Rectal smooth muscle tissue (tissue), 1 donor: ENCODE measurements around the gene NDUFS2.

Source experiments
- H3K27ac ChIP-seq: one replicate; pipeline ENCODE4 v1.7.0; 2013; ENCODE audit warnings: low read depth, low read length, inconsistent platforms
- H3K27me3 ChIP-seq: one replicate; pipeline ENCODE4 v1.7.0; 2013; ENCODE audit warnings: low read length; ENCODE audit not compliant: control insufficient read depth, insufficient read depth
- H3K36me3 ChIP-seq: one replicate; pipeline ENCODE4 v1.7.0; 2013; ENCODE audit warnings: low read length; ENCODE audit not compliant: control insufficient read depth, insufficient read depth
- H3K4me1 ChIP-seq: one replicate; pipeline ENCODE4 v1.7.0; 2013; ENCODE audit warnings: low read length; ENCODE audit not compliant: control insufficient read depth, insufficient read depth
- H3K4me3 ChIP-seq: one replicate; pipeline ENCODE4 v1.7.0; 2013; ENCODE audit warnings: low read length
- H3K9ac ChIP-seq: one replicate; pipeline ENCODE4 v1.7.0; 2013; ENCODE audit warnings: low read length

Gene NDUFS2

DNA sequence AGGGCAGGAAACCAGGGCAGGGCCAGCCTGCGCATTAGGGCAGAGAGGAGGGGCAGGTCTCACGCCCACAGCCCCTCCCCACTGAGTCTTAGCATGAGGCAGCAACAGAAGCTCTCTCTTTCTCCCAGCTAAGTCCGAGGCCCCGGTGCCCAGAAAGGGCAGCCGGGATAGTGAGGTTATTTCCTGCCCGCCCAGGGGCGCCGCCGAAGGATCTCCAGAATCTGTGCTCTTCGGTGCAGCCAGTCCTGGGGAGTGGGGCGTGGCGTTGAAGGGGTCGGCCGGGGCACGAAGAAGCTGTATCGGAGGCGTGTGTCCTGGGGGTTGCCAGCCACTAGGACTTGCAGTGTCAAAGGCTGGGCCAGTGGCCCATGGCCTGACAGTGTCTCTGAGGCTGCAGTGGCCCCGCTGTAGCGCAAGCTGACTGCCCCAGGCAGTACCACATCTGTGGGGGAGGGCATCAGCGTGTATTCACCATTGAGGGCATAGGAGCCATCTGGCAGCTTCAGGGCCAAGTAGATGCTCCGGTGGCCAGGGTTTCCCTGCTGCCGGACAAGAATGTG lies 11.1 kb upstream of the NDUFS2 start:
- no peak overlapping the region for H3K9ac ChIP-seq

GRCh38 chr1:161191971-161192370 lies 10.2 kb upstream of the NDUFS2 start:
- Histone ChIP-seq H3K4me3 (no peak overlapping the region), H3K36me3 (no peaks in the 10 kb centered on the region), H3K27me3 (no peaks in the 10 kb centered on the region), H3K27ac (no peak overlapping the region), H3K4me1 (peaks cover 4% of the 10 kb centered on the region), H3K9ac (no peak overlapping the region)

More for the DNA sequence above, 11.1 kb upstream of the NDUFS2 start:
- H3K27me3 ChIP-seq: no peaks in the 10 kb centered on the region
- no peaks in the 10 kb centered on the region for H3K36me3 ChIP-seq
- no peak overlapping the region for H3K4me3 ChIP-seq
- no peak overlapping the region for H3K27ac ChIP-seq
- no peaks in the 10 kb centered on the region for H3K4me1 ChIP-seq

DNA sequence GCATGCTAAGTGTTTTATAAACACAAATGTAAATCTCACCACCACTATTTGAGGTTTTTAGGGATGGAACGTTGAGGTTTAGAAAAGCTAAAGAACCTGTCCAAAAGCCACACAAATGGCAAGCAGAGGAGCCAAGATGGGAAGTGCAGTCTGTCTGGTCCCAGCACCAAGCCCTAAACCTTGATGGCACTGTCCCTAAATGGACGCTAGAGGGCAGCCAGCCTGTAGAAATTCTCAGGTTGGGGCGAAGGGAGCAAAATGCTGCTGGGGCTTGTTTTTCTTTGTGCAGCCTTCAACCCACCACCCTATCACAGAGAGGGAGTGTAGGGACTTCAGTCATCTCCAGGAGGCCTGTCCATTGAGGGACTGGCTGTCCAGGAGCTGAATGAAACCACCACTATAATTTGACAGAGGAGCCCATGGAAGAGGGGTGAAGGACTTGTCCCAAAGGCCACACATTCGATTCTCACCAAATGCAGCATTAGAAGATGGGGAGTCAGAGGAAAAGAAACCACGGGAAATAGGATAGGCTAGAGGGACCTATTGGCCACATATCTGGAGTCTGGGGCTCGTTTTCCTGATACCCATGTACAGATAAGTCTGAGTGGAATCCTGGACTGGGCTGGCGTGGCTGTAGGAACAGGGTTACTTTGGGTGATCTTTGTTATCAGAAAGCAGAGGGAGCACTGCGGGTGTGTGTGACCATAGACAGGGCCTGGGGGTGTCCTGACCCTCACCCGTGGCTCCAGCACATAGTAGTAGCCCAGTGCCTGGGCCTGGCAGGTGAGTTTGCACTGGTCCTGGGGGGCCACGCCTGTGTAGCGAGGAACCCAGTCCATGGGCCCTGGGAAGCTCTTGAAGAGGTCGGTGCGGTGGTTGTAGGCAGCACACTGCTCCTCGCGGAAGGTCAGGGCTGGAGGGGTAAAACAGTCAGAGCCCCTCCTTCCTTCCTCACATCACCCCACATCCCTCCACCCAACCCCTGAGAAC lies 9.4 kb upstream of the NDUFS2 start:
- no peak overlapping the region for H3K27ac ChIP-seq
- H3K4me3 ChIP-seq: no peak overlapping the region
- H3K36me3 ChIP-seq: no peaks in the 10 kb centered on the region
- H3K27me3 ChIP-seq: no peaks in the 10 kb centered on the region
- no peak overlapping the region for H3K9ac ChIP-seq
- H3K4me1 ChIP-seq: peaks cover 9% of the 10 kb centered on the region

GRCh38 chr1:161193561-161194235 lies 8.5 kb upstream of the NDUFS2 start:
- H3K36me3 ChIP-seq: no peaks in the 10 kb centered on the region
- no peak overlapping the region for H3K27ac ChIP-seq
- no peak overlapping the region for H3K9ac ChIP-seq
- H3K27me3 ChIP-seq: no peaks in the 10 kb centered on the region
- peaks cover 15% of the 10 kb centered on the region for H3K4me1 ChIP-seq
- no peak overlapping the region for H3K4me3 ChIP-seq

GRCh38 chr1:161195171-161195570 lies 7.0 kb upstream of the NDUFS2 start:
- no peak overlapping the region for H3K4me3 ChIP-seq

DNA sequence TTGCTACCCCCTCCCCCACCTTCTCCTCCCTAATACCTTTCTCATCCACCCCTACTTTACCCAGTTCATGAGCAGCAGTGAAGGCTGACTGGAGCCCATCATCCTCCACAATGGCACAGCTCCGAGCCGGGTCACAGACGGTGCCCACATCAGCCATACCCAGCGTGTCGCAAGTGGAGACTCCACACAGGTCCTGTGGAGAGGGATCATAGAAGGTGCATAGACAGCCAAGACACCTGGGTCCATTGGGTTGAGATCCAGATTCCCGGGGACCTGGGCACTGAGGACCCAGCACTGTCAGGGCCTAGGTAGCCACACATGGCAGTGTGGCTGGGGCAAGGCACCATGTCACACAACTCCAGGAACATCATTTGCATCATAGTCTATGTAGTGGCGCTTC lies 6.1 kb upstream of the NDUFS2 start:
- H3K27ac ChIP-seq: peak overlapping the region; percentile 76
- H3K4me1 ChIP-seq: peaks cover 36% of the 10 kb centered on the region
- H3K4me3 ChIP-seq: no peak overlapping the region
- H3K36me3 ChIP-seq: no peaks in the 10 kb centered on the region
- H3K27me3 ChIP-seq: no peaks in the 10 kb centered on the region
- no peak overlapping the region for H3K9ac ChIP-seq

More at GRCh38 chr1:161195171-161195570, 7.0 kb upstream of the NDUFS2 start:
- no peak overlapping the region for H3K27ac ChIP-seq
- H3K9ac ChIP-seq: no peak overlapping the region
- H3K36me3 ChIP-seq: no peaks in the 10 kb centered on the region
- H3K27me3 ChIP-seq: no peaks in the 10 kb centered on the region
- peaks cover 27% of the 10 kb centered on the region for H3K4me1 ChIP-seq

- H3K9ac ChIP-seq: no peak overlapping the region
- no peaks in the 10 kb centered on the region for H3K27me3 ChIP-seq
- H3K36me3 ChIP-seq: no peaks in the 10 kb centered on the region
- peak overlapping the region; percentile 57 for H3K4me3 ChIP-seq
- H3K27ac ChIP-seq: peak overlapping the region; percentile 76
- peaks cover 40% of the 10 kb centered on the region for H3K4me1 ChIP-seq
Measured at GRCh38 chr1:161196521-161197451, 5.4 kb upstream of the NDUFS2 start.

GRCh38 chr1:161197560-161198193 lies 4.5 kb upstream of the NDUFS2 start:
- peaks cover 40% of the 10 kb centered on the region for H3K4me1 ChIP-seq
- peak overlapping the region; percentile 76 for H3K27ac ChIP-seq
- no peaks in the 10 kb centered on the region for H3K27me3 ChIP-seq
- H3K36me3 ChIP-seq: no peaks in the 10 kb centered on the region
- peak overlapping the region; percentile 57 for H3K4me3 ChIP-seq
- no peak overlapping the region for H3K9ac ChIP-seq

- Histone ChIP-seq H3K27me3 (no peaks in the 10 kb centered on the region), H3K4me3 (peak overlapping the region; percentile 57), H3K27ac (peak overlapping the region; percentile 98), H3K9ac (no peak overlapping the region), H3K4me1 (peaks cover 44% of the 10 kb centered on the region), H3K36me3 (no peaks in the 10 kb centered on the region)
Measured at GRCh38 chr1:161198194-161198896, 3.8 kb upstream of the NDUFS2 start.

DNA sequence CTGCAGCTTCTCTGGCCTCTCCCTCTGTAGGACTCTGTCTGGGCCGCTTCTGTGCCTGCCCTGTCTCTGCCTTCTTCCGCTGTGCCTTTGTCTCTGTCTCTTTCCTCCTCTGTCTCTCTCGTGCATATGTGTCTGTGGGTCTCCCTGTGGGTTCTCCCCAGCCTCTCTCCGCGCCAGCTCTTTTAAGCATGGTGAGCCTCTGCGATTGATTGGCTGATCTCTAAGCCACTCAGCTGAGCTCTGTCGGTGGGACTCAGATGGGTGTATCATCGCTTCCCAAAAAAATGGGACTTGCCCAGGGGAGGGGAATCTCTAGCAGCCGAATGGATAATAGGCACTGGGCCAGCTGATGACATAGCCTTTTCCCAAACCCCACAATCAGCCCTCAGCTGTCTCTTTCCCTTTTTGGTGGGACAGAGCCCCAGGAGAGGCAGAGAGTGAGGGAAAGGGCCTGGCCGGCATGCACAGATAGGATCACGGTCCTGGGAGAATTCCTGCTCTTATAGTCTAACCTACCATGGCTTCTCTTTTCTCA lies 3.2 kb upstream of the NDUFS2 start, which contains the start of gene ADAMTS4:
Gene ADAMTS4, minus strand, starts transcription at position 158 of the 535 bp plus-strand sequence. CDS start 427 bp downstream, outside the sequence.
- Histone ChIP-seq H3K9ac (no peak within 1 kb of the TSS), H3K27me3 (no peaks in the 10 kb centered on the region), H3K36me3 (no peaks in the 10 kb centered on the region), H3K27ac (peak within 1 kb of the TSS; percentile 98), H3K4me1 (peaks cover 44% of the 10 kb centered on the region), H3K4me3 (peak within 1 kb of the TSS; percentile 57)
